HL-60 (cell line): Measurements from ENCODE around the gene HDAC7.
"Not testable (repeated sequence)": the region's sequence is repeated elsewhere in the genome, so short reads cannot be mapped to it uniquely, and the experiment has no call there.

ENCODE experiments used
- DNase-seq, 2 experiments: peaks; one replicate each; pipeline ENCODE4 v3.0.0-alpha.2; 2010 to 2020; ENCODE audit warnings: low read depth in 1 of 2, low spot score in 1 of 2
- H3K27ac ChIP-seq: fragments of 250-450 bp; sonication (Bioruptor Pico); replicated peaks from 2 replicates; pipeline ENCODE4 v1.5.1; 2020; ENCODE audit warnings: mild to moderate bottlenecking, moderate library complexity
- H3K27me3 ChIP-seq: fragments of 250-450 bp; sonication (Bioruptor Pico); 2 replicates; pipeline ENCODE4 v1.5.1; 2021; ENCODE audit warnings: mild to moderate bottlenecking, moderate library complexity; ENCODE audit not compliant: insufficient read depth, poor library complexity, severe bottlenecking
- H3K4me3 ChIP-seq: replicated peaks from 2 replicates; pipeline ENCODE4 v1.5.1; 2011; ENCODE audit warnings: mild to moderate bottlenecking, control low read depth, low read length; ENCODE audit not compliant: insufficient read depth
- GABPA ChIP-seq: IDR thresholded peaks from 2 replicates; pipeline ENCODE4 v1.6.1; 2012; ENCODE audit warnings: low read depth
- POLR2AphosphoS5 ChIP-seq: IDR thresholded peaks from 2 replicates; pipeline ENCODE4 v1.6.1; 2012; ENCODE audit warnings: low read depth
- REST ChIP-seq: IDR thresholded peaks from 2 replicates; pipeline ENCODE4 v1.6.1; 2012; ENCODE audit warnings: low read depth; ENCODE audit not compliant: insufficient replicate concordance
- SPI1 ChIP-seq: IDR thresholded peaks from 2 replicates; pipeline ENCODE4 v1.6.1; 2012; ENCODE audit warnings: low read depth, mild to moderate bottlenecking, borderline replicate concordance
- TF ChIP-seq, protein P1 (sequence below): IDR thresholded peaks from one replicate; pipeline ENCODE4 v1.5.1; 2011; ENCODE audit warnings: low read length, control low read depth, inconsistent platforms; ENCODE audit not compliant: insufficient read depth

The HDAC7 gene

GRCh38 chr12:47843226-47843980 is 23.7 kb upstream of the HDAC7 start:
- TF ChIP-seq POLR2AphosphoS5: no peak
- TF ChIP-seq GABPA: no peak
- no peak for TF ChIP-seq REST
- no peak for TF ChIP-seq SPI1
- TF ChIP-seq, protein P1, sequence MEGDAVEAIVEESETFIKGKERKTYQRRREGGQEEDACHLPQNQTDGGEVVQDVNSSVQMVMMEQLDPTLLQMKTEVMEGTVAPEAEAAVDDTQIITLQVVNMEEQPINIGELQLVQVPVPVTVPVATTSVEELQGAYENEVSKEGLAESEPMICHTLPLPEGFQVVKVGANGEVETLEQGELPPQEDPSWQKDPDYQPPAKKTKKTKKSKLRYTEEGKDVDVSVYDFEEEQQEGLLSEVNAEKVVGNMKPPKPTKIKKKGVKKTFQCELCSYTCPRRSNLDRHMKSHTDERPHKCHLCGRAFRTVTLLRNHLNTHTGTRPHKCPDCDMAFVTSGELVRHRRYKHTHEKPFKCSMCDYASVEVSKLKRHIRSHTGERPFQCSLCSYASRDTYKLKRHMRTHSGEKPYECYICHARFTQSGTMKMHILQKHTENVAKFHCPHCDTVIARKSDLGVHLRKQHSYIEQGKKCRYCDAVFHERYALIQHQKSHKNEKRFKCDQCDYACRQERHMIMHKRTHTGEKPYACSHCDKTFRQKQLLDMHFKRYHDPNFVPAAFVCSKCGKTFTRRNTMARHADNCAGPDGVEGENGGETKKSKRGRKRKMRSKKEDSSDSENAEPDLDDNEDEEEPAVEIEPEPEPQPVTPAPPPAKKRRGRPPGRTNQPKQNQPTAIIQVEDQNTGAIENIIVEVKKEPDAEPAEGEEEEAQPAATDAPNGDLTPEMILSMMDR: no peak
- no peak for DNase-seq
- Histone ChIP-seq H3K27me3 (no peaks in the 10 kb centered on the region), H3K27ac (no peak overlapping the region), H3K4me3 (no peak overlapping the region)

DNA sequence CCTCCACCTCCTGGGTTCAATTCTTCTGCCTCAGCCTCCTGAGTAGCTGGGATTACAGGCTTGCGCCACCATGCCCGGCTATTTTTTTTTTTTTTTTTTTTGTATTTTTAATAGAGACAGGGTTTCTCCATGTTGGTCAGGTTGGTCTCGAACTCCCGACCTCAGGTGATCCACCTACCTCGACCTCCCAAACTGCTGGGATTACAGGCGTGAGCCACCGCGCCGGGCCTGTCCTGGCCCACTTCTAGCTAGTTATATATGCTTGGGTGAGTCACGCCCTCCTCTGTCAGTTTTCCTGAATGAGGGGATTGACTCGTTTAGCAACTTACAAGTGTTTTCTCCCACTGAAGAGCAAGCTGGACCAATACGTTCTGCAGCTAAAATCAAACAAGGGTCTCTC is 22.8 kb upstream of the HDAC7 start:
- DNase-seq, H3K27ac ChIP-seq, H3K27me3 ChIP-seq, H3K4me3 ChIP-seq: not testable (repeated sequence)

DNA sequence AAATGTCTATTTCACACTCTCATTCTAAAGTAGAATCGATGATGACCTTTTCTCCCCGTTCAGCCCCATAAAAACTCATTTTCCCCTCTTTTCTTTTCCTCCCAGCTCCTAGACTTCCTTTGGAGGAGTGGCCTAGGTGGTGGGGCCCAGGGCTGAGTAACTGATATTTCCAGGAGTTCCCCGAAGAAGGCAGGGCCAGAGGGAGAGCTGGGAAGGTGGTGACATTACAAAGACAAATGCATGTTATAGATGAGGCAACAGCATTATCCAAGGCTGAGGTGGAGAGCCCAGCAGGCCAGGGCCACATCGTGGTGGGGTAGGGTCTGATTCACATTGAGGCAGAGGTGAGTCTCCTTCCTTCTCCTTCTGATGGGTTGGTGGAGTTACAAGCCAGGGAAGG is 22.2 kb upstream of the HDAC7 start:
- DNase-seq: no peak
- Histone ChIP-seq H3K27me3 (no peaks in the 10 kb centered on the region), H3K4me3 (no peak overlapping the region), H3K27ac (no peak overlapping the region)
- TF ChIP-seq GABPA (no peak), REST (no peak), POLR2AphosphoS5 (no peak), SPI1 (no peak)
- TF ChIP-seq, protein P1: no peak

- TF ChIP-seq, protein P1: no peak
- TF ChIP-seq REST: no peak
- no peak for TF ChIP-seq SPI1
- TF ChIP-seq POLR2AphosphoS5: no peak
- no peak for TF ChIP-seq GABPA
- DNase-seq: no peak
- H3K27me3 ChIP-seq: no peaks in the 10 kb centered on the region
- H3K4me3 ChIP-seq: no peak overlapping the region
- no peak overlapping the region for H3K27ac ChIP-seq
These were observed 21.8 kb upstream of the HDAC7 start for GRCh38 chr12:47841501-47841900.
